ENCODE results near the gene COL4A5. TPM values are rescaled to one million over a fixed set of nuclear protein-coding genes. Genes with fewer than 3 reads are reported as not detected.

Gene COL4A5
- total and polyA plus RNA-seq, 2 of the 13 experiments (the other 11 are each of a cell fraction or from before 2014, with no cell fraction given), result 39.5 to 45.5 TPM

- ChIA-PET CTCF (ENCODE audit: low intra/inter-chr PET ratio, low total read pairs) (no interaction called here), POLR2A (no interaction called here)
- no TSS peak for BruUV-seq (replicated peaks)
- FAIRE-seq (no peak), ATAC-seq (no peak), DNase-seq (ENCODE audit: low spot score) (no peak)
- Histone ChIP-seq H3K9ac (ENCODE audit: insufficient read depth, low read depth, low read length) (no peak overlapping the region), H3K27me3 (ENCODE audit: control insufficient read depth in 1 of 2, insufficient read depth in 2 of 2, low read length in 2 of 2) (no peaks in the 10 kb centered on the region), H4K20me1 (ENCODE audit: insufficient read depth, low read length) (no peaks in the 10 kb centered on the region), H3K27ac (ENCODE audit: extremely low read length, insufficient read depth, low read length) (no peak overlapping the region), H3K36me3 (replicated peaks in 1 of 2; ENCODE audit: control insufficient read depth in 1 of 2, insufficient read depth in 2 of 2, low read length in 2 of 2) (no peaks in the 10 kb centered on the region), H3K4me2 (ENCODE audit: low read depth, low read length) (no peak overlapping the region), H3K4me1 (ENCODE audit: insufficient read depth, low read length) (no peaks in the 10 kb centered on the region), H3K9me3 (ENCODE audit: low read length) (no peaks in the 10 kb centered on the region), H2AFZ (ENCODE audit: low read length) (no peak overlapping the region), H3K4me3 (replicated peaks in 1 of 3; ENCODE audit: insufficient read depth in 1 of 3, low read depth in 2 of 3, low read length in 3 of 3) (no peak overlapping the region), H3K79me2 (ENCODE audit: insufficient read depth, low read length) (no peaks in the 10 kb centered on the region)
- WGBS (ENCODE audit: low lambda C conversion rate), result 98% methylated on average over 3 of the region's 3 CpGs
- in situ Hi-C loops (cut with HindIII; ENCODE audit: extremely low pct_ligation_motif_present, low pct_unique_long_range_greater_than_20kb) (no loop called here), intact Hi-C loops (cut with micrococcal nuclease; ENCODE audit: unreplicated experiment) (no loop called here)
- TF ChIP-seq SP140L (CRISPR knock-in tag; IDR thresholded peaks at IDR 0.05; ENCODE audit: borderline replicate concordance), result no peak
- no peak for TF ChIP-seq ZNF569 (CRISPR knock-in tag; IDR thresholded peaks at IDR 0.05; ENCODE audit: borderline replicate concordance)
- no peak for TF ChIP-seq NR1H2 (CRISPR knock-in tag; IDR thresholded peaks at IDR 0.05; ENCODE audit: borderline replicate concordance, low read depth)
- TF ChIP-seq KDM3A (CRISPR knock-in tag; IDR thresholded peaks at IDR 0.05; ENCODE audit: low read depth), result no peak
- TF ChIP-seq KDM4B (CRISPR knock-in tag; IDR thresholded peaks at IDR 0.05), result no peak
- no peak for TF ChIP-seq FIP1L1 (IDR thresholded peaks at IDR 0.05; ENCODE audit: borderline replicate concordance, insufficient read depth, low read depth, low read length)
- no peak for TF ChIP-seq HIVEP1 (CRISPR knock-in tag; IDR thresholded peaks at IDR 0.05)
- no peak for TF ChIP-seq SKI (IDR thresholded peaks at IDR 0.05; ENCODE audit: partially characterized antibody)
- TF ChIP-seq JUND (CRISPR knock-in tag; IDR thresholded peaks at IDR 0.05), result no peak
- TF ChIP-seq ZNF749 (CRISPR knock-in tag; IDR thresholded peaks at IDR 0.05; ENCODE audit: borderline replicate concordance), result no peak
- no peak for TF ChIP-seq HDAC6 (IDR thresholded peaks at IDR 0.05; ENCODE audit: low read depth, low read length)
- TF ChIP-seq ZSCAN12 (CRISPR knock-in tag; IDR thresholded peaks at IDR 0.05), result no peak
- TF ChIP-seq ZNF160 (CRISPR knock-in tag; IDR thresholded peaks at IDR 0.05), result no peak
- TF ChIP-seq ZSCAN22 (CRISPR knock-in tag; IDR thresholded peaks at IDR 0.05), result no peak
- TF ChIP-seq ZBTB20 (CRISPR knock-in tag; IDR thresholded peaks at IDR 0.05; ENCODE audit: borderline replicate concordance, low read depth), result no peak
- TF ChIP-seq ZBTB43 (CRISPR knock-in tag; conservative IDR thresholded peaks at IDR 0.05), result no peak
- TF ChIP-seq ZBTB1 (CRISPR knock-in tag; IDR thresholded peaks at IDR 0.05; ENCODE audit: borderline replicate concordance), result no peak
- no peak for TF ChIP-seq ZBTB37 (CRISPR knock-in tag; IDR thresholded peaks at IDR 0.05)
- no peak for TF ChIP-seq NKX3-1 (CRISPR knock-in tag; IDR thresholded peaks at IDR 0.05)
- no peak for TF ChIP-seq ELK4 (CRISPR knock-in tag; IDR thresholded peaks at IDR 0.05; ENCODE audit: borderline replicate concordance)
Measured at GRCh38 chrX:108590496-108590895, 150.9 kb downstream of the COL4A5 start.

All from HepG2 (cell line).